ENCODE measurements around the gene PTEN. TPM values are rescaled to one million over a fixed set of nuclear protein-coding genes. Genes with fewer than 3 reads are reported as not detected.

Gene PTEN
- total and polyA plus RNA-seq, 9 of the 15 experiments (the other 6 are each of a cell fraction or from before 2014, with no cell fraction given), result 8.4 to 56.9 (median 22.2) TPM

GRCh38 chr10:87878664-87879459 lies 15.4 kb downstream of the PTEN start (continued):
- TF ChIP-seq MLLT1 (IDR thresholded peaks at IDR 0.05), result peak; percentile 50 to 81; a peak in 3 of 4 replicates
- no peak for TF ChIP-seq RFX7 (CRISPR knock-in tag; IDR thresholded peaks at IDR 0.05)
- TF ChIP-seq KLF10 (CRISPR knock-in tag; IDR thresholded peaks at IDR 0.05), result no peak
- peak; percentile 54 to 67; a peak in 2 of 4 replicates for TF ChIP-seq FOXK2 (conservative IDR thresholded peaks at IDR 0.05 in 1 of 2, IDR thresholded peaks at IDR 0.05 in 1 of 2; ENCODE audit: low read depth in 2 of 2)
- TF ChIP-seq JUND (IDR thresholded peaks at IDR 0.05; ENCODE audit: borderline replicate concordance, low read depth, low read length), result peak; percentile 12; the same call in 1 of the 2 replicates
- peak; percentile 41; the same call in 1 of the 3 replicates for TF ChIP-seq JUND (tag; IDR thresholded peaks at IDR 0.05; ENCODE audit: borderline replicate concordance, low read depth, low read length)
- TF ChIP-seq HDAC2 (IDR thresholded peaks at IDR 0.05), result peak; percentile 56
- peak; percentile 88 for TF ChIP-seq CC2D1A (IDR thresholded peaks at IDR 0.05)
- TF ChIP-seq KDM1A (IDR thresholded peaks at IDR 0.05), result peak in 1 of 2 experiments; percentile 62; a peak in 2 of 4 replicates
- TF ChIP-seq CXXC5 (CRISPR knock-in tag; IDR thresholded peaks at IDR 0.05), result no peak
- no peak for TF ChIP-seq RERE (CRISPR knock-in tag; IDR thresholded peaks at IDR 0.05; ENCODE audit: borderline replicate concordance)
- TF ChIP-seq SMARCE1 (IDR thresholded peaks at IDR 0.05), result peak; percentile 91
- peak; percentile 63 for TF ChIP-seq KLF16 (IDR thresholded peaks at IDR 0.05)
- no peak for TF ChIP-seq HEY1 (CRISPR knock-in tag; IDR thresholded peaks at IDR 0.05; ENCODE audit: borderline replicate concordance)
- TF ChIP-seq ZSCAN32 (CRISPR knock-in tag; IDR thresholded peaks at IDR 0.05), result no peak
- peak; percentile 47 to 48 for TF ChIP-seq AFF1 (IDR thresholded peaks at IDR 0.05; ENCODE audit: low read depth in 1 of 2, partially characterized antibody in 2 of 2)
- peak; percentile 74; the same call in 1 of the 2 replicates for TF ChIP-seq NCOA1 (IDR thresholded peaks at IDR 0.05; ENCODE audit: low read depth)
- TF ChIP-seq ZNF316 (IDR thresholded peaks at IDR 0.05), result peak; percentile 98
- peak; percentile 50 for TF ChIP-seq POLR2A (conservative IDR thresholded peaks at IDR 0.05)

Data from K562 (cell line).